Fibroblast of lung (primary cell): Measurements from ENCODE around the gene LRRC39.

Experiments used
- EZH2 ChIP-seq: IDR thresholded peaks from 2 replicates; pipeline ENCODE4 v1.5.1; 2012; ENCODE audit warnings: low read length, control low read depth, mild to moderate bottlenecking; ENCODE audit errors: missing control alignments
- TF ChIP-seq, protein P1 (sequence below), 2 donors: IDR thresholded peaks in 1 of 2; conservative IDR thresholded peaks in 1 of 2; 1 replicate in 1 of 2; 2 replicates in 1 of 2; pipeline ENCODE4 v1.5.1; 2011 to 2012; ENCODE audit warnings: low read length in 2 of 2, control low read depth in 1 of 2, inconsistent platforms in 1 of 2, low read depth in 1 of 2, mild to moderate bottlenecking in 1 of 2

DNA sequence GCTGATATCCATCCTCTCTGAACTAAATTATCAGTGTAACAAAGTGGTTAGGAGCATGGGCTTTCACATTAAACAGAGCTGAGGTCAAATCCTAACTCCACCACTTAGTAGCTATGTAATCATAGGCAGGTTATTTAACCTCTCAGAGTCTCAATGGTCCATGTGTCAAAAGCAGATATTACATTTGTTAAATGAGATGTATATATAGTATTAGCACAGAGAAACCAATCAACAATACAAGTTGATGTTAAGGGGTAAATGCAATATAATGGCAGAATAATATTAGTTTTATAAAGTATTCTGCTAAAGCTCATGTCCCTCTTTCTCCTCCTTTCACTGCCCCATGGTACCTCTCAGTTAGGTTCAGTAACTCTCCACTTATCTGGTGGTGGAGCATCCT, 44.4 kb upstream of the LRRC39 start:
- TF ChIP-seq, protein P1, sequence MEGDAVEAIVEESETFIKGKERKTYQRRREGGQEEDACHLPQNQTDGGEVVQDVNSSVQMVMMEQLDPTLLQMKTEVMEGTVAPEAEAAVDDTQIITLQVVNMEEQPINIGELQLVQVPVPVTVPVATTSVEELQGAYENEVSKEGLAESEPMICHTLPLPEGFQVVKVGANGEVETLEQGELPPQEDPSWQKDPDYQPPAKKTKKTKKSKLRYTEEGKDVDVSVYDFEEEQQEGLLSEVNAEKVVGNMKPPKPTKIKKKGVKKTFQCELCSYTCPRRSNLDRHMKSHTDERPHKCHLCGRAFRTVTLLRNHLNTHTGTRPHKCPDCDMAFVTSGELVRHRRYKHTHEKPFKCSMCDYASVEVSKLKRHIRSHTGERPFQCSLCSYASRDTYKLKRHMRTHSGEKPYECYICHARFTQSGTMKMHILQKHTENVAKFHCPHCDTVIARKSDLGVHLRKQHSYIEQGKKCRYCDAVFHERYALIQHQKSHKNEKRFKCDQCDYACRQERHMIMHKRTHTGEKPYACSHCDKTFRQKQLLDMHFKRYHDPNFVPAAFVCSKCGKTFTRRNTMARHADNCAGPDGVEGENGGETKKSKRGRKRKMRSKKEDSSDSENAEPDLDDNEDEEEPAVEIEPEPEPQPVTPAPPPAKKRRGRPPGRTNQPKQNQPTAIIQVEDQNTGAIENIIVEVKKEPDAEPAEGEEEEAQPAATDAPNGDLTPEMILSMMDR (conservative IDR thresholded peaks at IDR 0.05 in 1 of 2, IDR thresholded peaks at IDR 0.05 in 1 of 2; ENCODE audit: low read depth in 1 of 2, low read length in 2 of 2): no peak
- TF ChIP-seq EZH2: no peak
